ENCODE results near the gene STRIP1.
A peak's percentile ranks its signal among the peaks of the same experiment; 100 is the strongest.

STRIP1 gene

GRCh38 chr1:110081061-110081460, 46.6 kb downstream of the STRIP1 start:
- TF ChIP-seq POLR2A (IDR thresholded peaks at IDR 0.05; ENCODE audit: low read depth, low read length) = no peak
- TF ChIP-seq POLR2AphosphoS5 (IDR thresholded peaks at IDR 0.05; ENCODE audit: low read depth, low read length) = no peak
- no peak for TF ChIP-seq TAF1 (IDR thresholded peaks at IDR 0.05; ENCODE audit: borderline replicate concordance, low read depth, low read length)
- DNase-seq (ENCODE audit: insufficient read length) (no peak), FAIRE-seq (no peak)

- FAIRE-seq (no peak), DNase-seq (ENCODE audit: insufficient read length) (no peak)
- TF ChIP-seq POLR2A (IDR thresholded peaks at IDR 0.05; ENCODE audit: low read depth, low read length) (no peak), POLR2AphosphoS5 (IDR thresholded peaks at IDR 0.05; ENCODE audit: low read depth, low read length) (no peak), TAF1 (IDR thresholded peaks at IDR 0.05; ENCODE audit: borderline replicate concordance, low read depth, low read length) (no peak)
Measured at GRCh38 chr1:110082477-110082876, 48.1 kb downstream of the STRIP1 start.

GRCh38 chr1:110083061-110083865, 48.8 kb downstream of the STRIP1 start:
- TF ChIP-seq POLR2A (IDR thresholded peaks at IDR 0.05; ENCODE audit: low read depth, low read length) = no peak
- TF ChIP-seq POLR2AphosphoS5 (IDR thresholded peaks at IDR 0.05; ENCODE audit: low read depth, low read length) = no peak
- DNase-seq (ENCODE audit: insufficient read length) (no peak), FAIRE-seq (no peak)

- TF ChIP-seq TAF1 (IDR thresholded peaks at IDR 0.05; ENCODE audit: borderline replicate concordance, low read depth, low read length) (no peak), POLR2AphosphoS5 (IDR thresholded peaks at IDR 0.05; ENCODE audit: low read depth, low read length) (no peak), POLR2A (IDR thresholded peaks at IDR 0.05; ENCODE audit: low read depth, low read length) (no peak)
- FAIRE-seq = no peak
- no peak for DNase-seq (ENCODE audit: insufficient read length)
Measured at GRCh38 chr1:110083866-110084226, 49.4 kb downstream of the STRIP1 start.

GRCh38 chr1:110084227-110085078, 50.0 kb downstream of the STRIP1 start:
- FAIRE-seq (no peak), DNase-seq (ENCODE audit: insufficient read length) (no peak)
- no peak for TF ChIP-seq TAF1 (IDR thresholded peaks at IDR 0.05; ENCODE audit: borderline replicate concordance, low read depth, low read length)
- peak; percentile 42; the same call in 1 of the 2 replicates for TF ChIP-seq POLR2A (IDR thresholded peaks at IDR 0.05; ENCODE audit: low read depth, low read length)

- TF ChIP-seq POLR2A (IDR thresholded peaks at IDR 0.05; ENCODE audit: low read depth, low read length) (no peak), TAF1 (IDR thresholded peaks at IDR 0.05; ENCODE audit: borderline replicate concordance, low read depth, low read length) (no peak)
- FAIRE-seq = no peak
- no peak for DNase-seq (ENCODE audit: insufficient read length)
Measured at GRCh38 chr1:110085671-110086070, 51.2 kb downstream of the STRIP1 start.

- no peak for FAIRE-seq
- no peak for DNase-seq (ENCODE audit: insufficient read length)
- TF ChIP-seq POLR2A (IDR thresholded peaks at IDR 0.05; ENCODE audit: low read depth, low read length) (no peak), TAF1 (IDR thresholded peaks at IDR 0.05; ENCODE audit: borderline replicate concordance, low read depth, low read length) (no peak), POLR2AphosphoS5 (IDR thresholded peaks at IDR 0.05; ENCODE audit: low read depth, low read length) (no peak)
Measured at GRCh38 chr1:110086961-110087360, 52.5 kb downstream of the STRIP1 start.

GRCh38 chr1:110087812-110088738, 53.7 kb downstream of the STRIP1 start:
- TF ChIP-seq POLR2AphosphoS5 (IDR thresholded peaks at IDR 0.05; ENCODE audit: low read depth, low read length) (no peak), TAF1 (IDR thresholded peaks at IDR 0.05; ENCODE audit: borderline replicate concordance, low read depth, low read length) (no peak), POLR2A (IDR thresholded peaks at IDR 0.05; ENCODE audit: low read depth, low read length) (no peak)
- FAIRE-seq = peak; percentile 40
- DNase-seq (ENCODE audit: insufficient read length) = peak; percentile 54

GRCh38 chr1:110088739-110089316, 54.4 kb downstream of the STRIP1 start:
- DNase-seq (ENCODE audit: insufficient read length) (no peak), FAIRE-seq (no peak)
- TF ChIP-seq POLR2AphosphoS5 (IDR thresholded peaks at IDR 0.05; ENCODE audit: low read depth, low read length) = no peak
- no peak for TF ChIP-seq POLR2A (IDR thresholded peaks at IDR 0.05; ENCODE audit: low read depth, low read length)
- TF ChIP-seq TAF1 (IDR thresholded peaks at IDR 0.05; ENCODE audit: borderline replicate concordance, low read depth, low read length) = no peak

- no peak for TF ChIP-seq POLR2A (IDR thresholded peaks at IDR 0.05; ENCODE audit: low read depth, low read length)
- no peak for TF ChIP-seq TAF1 (IDR thresholded peaks at IDR 0.05; ENCODE audit: borderline replicate concordance, low read depth, low read length)
- no peak for TF ChIP-seq POLR2AphosphoS5 (IDR thresholded peaks at IDR 0.05; ENCODE audit: low read depth, low read length)
- DNase-seq (ENCODE audit: insufficient read length) (no peak), FAIRE-seq (no peak)
Measured at GRCh38 chr1:110089561-110090275, 55.3 kb downstream of the STRIP1 start.
